Kidney (tissue), 14 donors: Measurements from ENCODE around the gene STAP2. TPM values are rescaled to one million over a fixed set of nuclear protein-coding genes. Genes with fewer than 3 reads are reported as not detected.
A peak's percentile ranks its signal among the peaks of the same experiment; 100 is the strongest.
"Not testable (repeated sequence)": the region's sequence is repeated elsewhere in the genome, so short reads cannot be mapped to it uniquely, and the experiment has no call there.

Experiments used
- DNase-seq, 5 donors: peaks; one replicate each; pipeline ENCODE4 v3.0.0-alpha.2; 2013 to 2020
- FAIRE-seq: peaks from 2 replicates; lab custom pipeline; 2012; peaks lifted over from hg19 to GRCh38; lab: Jason Lieb, UNC
- H3K27ac ChIP-seq, 2 donors: one replicate each; pipeline ENCODE4 v1.7.0; 2013; ENCODE audit warnings: low read depth in 2 of 2, low read length in 2 of 2, inconsistent platforms in 1 of 2
- H3K27me3 ChIP-seq: one replicate; pipeline ENCODE4 v1.7.1; 2013; ENCODE audit warnings: low read length, inconsistent platforms; ENCODE audit not compliant: control insufficient read depth, insufficient read depth
- H3K36me3 ChIP-seq, 3 donors: one replicate each; pipeline versions ENCODE4 v1.7.0 to v1.7.1; 2013; ENCODE audit warnings: low read length in 3 of 3, control low read depth in 1 of 3, inconsistent platforms in 1 of 3; ENCODE audit not compliant: insufficient read depth in 3 of 3, control insufficient read depth in 2 of 3
- H3K4me1 ChIP-seq, 3 donors: one replicate each; pipeline versions ENCODE4 v1.7.0 to v1.7.1; 2013; ENCODE audit warnings: low read length in 3 of 3, inconsistent platforms in 1 of 3, low read depth in 1 of 3; ENCODE audit not compliant: control insufficient read depth in 2 of 3, insufficient read depth in 2 of 3
- H3K4me3 ChIP-seq, 3 donors: one replicate each; pipeline versions ENCODE4 v1.7.0 to v1.8.1; 2013; ENCODE audit warnings: low read length in 3 of 3, control low read depth in 1 of 3, inconsistent platforms in 1 of 3
- H3K9ac ChIP-seq, 3 donors: one replicate each; pipeline versions ENCODE4 v1.7.0 to v1.7.1; 2013; ENCODE audit warnings: low read length in 3 of 3, control low read depth in 1 of 3, inconsistent platforms in 1 of 3
- H3K9me3 ChIP-seq, 3 donors: one replicate each; pipeline versions ENCODE4 v1.7.0 to v1.7.1; 2013; ENCODE audit warnings: low read length in 3 of 3, control low read depth in 1 of 3, inconsistent platforms in 1 of 3; ENCODE audit not compliant: control insufficient read depth in 2 of 3, insufficient read depth in 1 of 3
- CTCF ChIP-seq: IDR thresholded peaks from 3 replicates; pipeline ENCODE4 v1.5.1; 2012; ENCODE audit warnings: mild to moderate bottlenecking, moderate library complexity, borderline replicate concordance; ENCODE audit not compliant: insufficient read depth; ENCODE audit errors: extremely low read depth
- intact Hi-C: fragments of 100-400 bp; cut with DNase I; formaldehyde crosslinking; loops from one replicate; pipeline ENCODE4 v1.11.1; 2022
- polyA plus RNA-seq: library from polyadenylated mRNA; stranded (reverse); fragments of 350-450 nt; fragmentation: Illumina TruSeq; extraction: RNeasy Lipid Tissue Mini Kit (QIAGEN cat#74804); gene quantifications from one replicate; pipeline ENCODE4 v1.2.3, GENCODE V29; 2014; ENCODE audit warnings: low read depth, low replicate concordance; ENCODE audit not compliant: insufficient read depth
- total RNA-seq: library from RNA; stranded (reverse); fragmentation: NEBNext Ultra II Directional; extraction: Animal tissue kit (Norgen Biotek cat#: 25700); gene quantifications from one replicate; pipeline ENCODE4 v1.2.1, GENCODE V29; 2021
- donor health status: control.
- donor health status: control.
- donor health status: control.
- donor health status: control.
- donor health status: control.
- donor health status: DM: yes; HTN: yes; CAD: no.
- donor health status: Normal renal cell carcinoma (clear cell type).

STAP2 gene
- total and polyA plus RNA-seq, 2 donors from 2014 or later, result 32.3 to 61.5 TPM

- no peak for FAIRE-seq
- Histone ChIP-seq H3K4me1 (no peaks in the 10 kb centered on the region), H3K27me3 (no peaks in the 10 kb centered on the region), H3K4me3 (no peak overlapping the region), H3K9me3 (no peaks in the 10 kb centered on the region), H3K27ac (no peak overlapping the region), H3K9ac (no peak overlapping the region), H3K36me3 (no peaks in the 10 kb centered on the region)
- no peak for TF ChIP-seq CTCF
- intact Hi-C loops, result no loop called here
- no peak for DNase-seq
Measured at GRCh38 chr19:4278010-4278409, 60.6 kb downstream of the STAP2 start.

GRCh38 chr19:4277191-4277696, 61.4 kb downstream of the STAP2 start:
- Histone ChIP-seq H3K36me3 (no peaks in the 10 kb centered on the region), H3K4me1 (no peaks in the 10 kb centered on the region), H3K9me3 (no peaks in the 10 kb centered on the region), H3K9ac (no peak overlapping the region), H3K27me3 (no peaks in the 10 kb centered on the region), H3K27ac (no peak overlapping the region), H3K4me3 (no peak overlapping the region)
- intact Hi-C loops, result no loop called here
- peak in 1 of 5 donors; percentile 59 for DNase-seq
- no peak for TF ChIP-seq CTCF
- FAIRE-seq, result no peak

GRCh38 chr19:4274321-4274686, 64.3 kb downstream of the STAP2 start:
- H3K9ac ChIP-seq, H3K4me1 ChIP-seq, FAIRE-seq, DNase-seq, H3K36me3 ChIP-seq, H3K4me3 ChIP-seq, intact Hi-C loops, H3K27ac ChIP-seq, H3K9me3 ChIP-seq, H3K27me3 ChIP-seq: not testable (repeated sequence)

Other genes with a start within 250 kb of the STAP2 start
- gene MAP2K2, start 214.7 kb downstream of the STAP2 start, total RNA-seq, result 105 TPM
- 138 TPM for gene MAP2K2, start 214.7 kb downstream of the STAP2 start, polyA plus RNA-seq
- gene CREB3L3, start 185.2 kb downstream of the STAP2 start, total RNA-seq, result not detected
- gene CREB3L3, start 185.2 kb downstream of the STAP2 start, polyA plus RNA-seq, result 7.4 TPM
- gene SIRT6, start 156.3 kb downstream of the STAP2 start, total RNA-seq, result 27.3 TPM
- gene SIRT6, start 156.3 kb downstream of the STAP2 start, polyA plus RNA-seq, result 27.0 TPM
- gene ANKRD24, start 156.1 kb downstream of the STAP2 start, total RNA-seq, result 0.72 TPM
- gene ANKRD24, start 156.1 kb downstream of the STAP2 start, polyA plus RNA-seq, result 1.8 TPM
- gene EBI3, start 109.3 kb downstream of the STAP2 start, total RNA-seq, result 8.3 TPM
- 1.5 TPM for gene EBI3, start 109.3 kb downstream of the STAP2 start, polyA plus RNA-seq
- 22.5 TPM for gene YJU2, start 91.7 kb downstream of the STAP2 start, total RNA-seq
- 26.0 TPM for gene YJU2, start 91.7 kb downstream of the STAP2 start, polyA plus RNA-seq
- gene SHD, start 59.6 kb downstream of the STAP2 start, total RNA-seq, result not detected
- gene SHD, start 59.6 kb downstream of the STAP2 start, polyA plus RNA-seq, result not detected
- gene TMIGD2, start 36.4 kb downstream of the STAP2 start, total RNA-seq, result 0.47 TPM
- gene TMIGD2, start 36.4 kb downstream of the STAP2 start, polyA plus RNA-seq, result not detected
- 0.85 TPM for gene FSD1, start 34.2 kb downstream of the STAP2 start, total RNA-seq
- 1.1 TPM for gene FSD1, start 34.2 kb downstream of the STAP2 start, polyA plus RNA-seq
- gene MPND, start 4.7 kb upstream of the STAP2 start, total RNA-seq, result 24.1 TPM
- gene MPND, start 4.7 kb upstream of the STAP2 start, polyA plus RNA-seq, result 43.5 TPM
- 52.7 TPM for gene SH3GL1, start 61.7 kb upstream of the STAP2 start, total RNA-seq
- gene SH3GL1, start 61.7 kb upstream of the STAP2 start, polyA plus RNA-seq, result 34.8 TPM
- gene CHAF1A, start 63.8 kb upstream of the STAP2 start, total RNA-seq, result 10.0 TPM
- 2.7 TPM for gene CHAF1A, start 63.8 kb upstream of the STAP2 start, polyA plus RNA-seq
- 110 TPM for gene UBXN6, start 119.0 kb upstream of the STAP2 start, total RNA-seq
- 177 TPM for gene UBXN6, start 119.0 kb upstream of the STAP2 start, polyA plus RNA-seq
- gene HDGFL2, start 133.5 kb upstream of the STAP2 start, total RNA-seq, result 37.8 TPM
- 38.8 TPM for gene HDGFL2, start 133.5 kb upstream of the STAP2 start, polyA plus RNA-seq
- 2.2 TPM for gene PLIN4, start 179.7 kb upstream of the STAP2 start, total RNA-seq
- gene PLIN4, start 179.7 kb upstream of the STAP2 start, polyA plus RNA-seq, result 1.6 TPM
- gene PLIN5, start 196.4 kb upstream of the STAP2 start, total RNA-seq, result 30.7 TPM
- gene PLIN5, start 196.4 kb upstream of the STAP2 start, polyA plus RNA-seq, result 21.2 TPM
- gene LRG1, start 201.2 kb upstream of the STAP2 start, total RNA-seq, result 26.4 TPM
- gene LRG1, start 201.2 kb upstream of the STAP2 start, polyA plus RNA-seq, result 2.2 TPM
- 17.7 TPM for gene SEMA6B, start 220.9 kb upstream of the STAP2 start, total RNA-seq
- 2.6 TPM for gene SEMA6B, start 220.9 kb upstream of the STAP2 start, polyA plus RNA-seq